IMR-90 (cell line): ENCODE measurements around the gene SCYGR8.

ENCODE experiments used
- BHLHE40 ChIP-seq: fragments of 150-350 bp; IDR thresholded peaks from 2 replicates; pipeline ENCODE4 v1.6.1; 2016; ENCODE audit warnings: mild to moderate bottlenecking, low read depth, low read length
- CEBPB ChIP-seq: IDR thresholded peaks from 2 replicates; pipeline ENCODE4 v1.6.1; 2012; ENCODE audit warnings: low read depth, low read length, improper control_type of control experiment
- CTCF ChIP-seq: conservative IDR thresholded peaks from 2 replicates; pipeline ENCODE4 v1.5.1; 2012; ENCODE audit warnings: mild to moderate bottlenecking, low read depth, low read length, improper control_type of control experiment
- FOS ChIP-seq: fragments of 150-350 bp; IDR thresholded peaks from 2 replicates; pipeline ENCODE4 v1.6.1; 2016; ENCODE audit warnings: low read depth, low read length
- MAFK ChIP-seq: IDR thresholded peaks from 2 replicates; pipeline ENCODE4 v1.6.1; 2012; ENCODE audit warnings: low read depth, low read length, improper control_type of control experiment
- MAZ ChIP-seq: IDR thresholded peaks from 2 replicates; pipeline ENCODE4 v1.6.1; 2012; ENCODE audit warnings: low read depth, mild to moderate bottlenecking, low read length, improper control_type of control experiment, moderate library complexity, borderline replicate concordance
- MXI1 ChIP-seq: IDR thresholded peaks from 2 replicates; pipeline ENCODE4 v1.6.1; 2012; ENCODE audit warnings: low read depth, mild to moderate bottlenecking, low read length, moderate library complexity, borderline replicate concordance
- NFE2L2 ChIP-seq: fragments of 150-350 bp; IDR thresholded peaks from 2 replicates; pipeline ENCODE4 v1.6.1; 2016; ENCODE audit warnings: low read depth, mild to moderate bottlenecking, low read length
- POLR2A ChIP-seq: IDR thresholded peaks from 2 replicates; pipeline ENCODE4 v1.6.1; 2012; ENCODE audit warnings: mild to moderate bottlenecking, low read depth, low read length
- RAD21 ChIP-seq: IDR thresholded peaks from 2 replicates; pipeline ENCODE4 v1.6.1; 2012; ENCODE audit warnings: low read length, improper control_type of control experiment
- RFX5 ChIP-seq: IDR thresholded peaks from 2 replicates; pipeline ENCODE4 v1.8.0; 2012; ENCODE audit warnings: low read depth, mild to moderate bottlenecking, low read length, moderate library complexity
- SMC3 ChIP-seq: fragments of 150-350 bp; IDR thresholded peaks from 2 replicates; pipeline ENCODE4 v1.6.1; 2016; ENCODE audit warnings: low read depth, mild to moderate bottlenecking, antibody characterized with exemption, low read length, moderate library complexity
- USF2 ChIP-seq: fragments of 150-350 bp; IDR thresholded peaks from 2 replicates; pipeline ENCODE4 v1.6.1; 2017; ENCODE audit warnings: mild to moderate bottlenecking, antibody characterized with exemption, low read length, low read depth
- TF ChIP-seq, protein P1 (sequence below): fragments of 150-350 bp; IDR thresholded peaks from 2 replicates; pipeline ENCODE4 v1.6.1; 2016; ENCODE audit warnings: low read depth, mild to moderate bottlenecking, low read length, moderate library complexity, borderline replicate concordance

DNA sequence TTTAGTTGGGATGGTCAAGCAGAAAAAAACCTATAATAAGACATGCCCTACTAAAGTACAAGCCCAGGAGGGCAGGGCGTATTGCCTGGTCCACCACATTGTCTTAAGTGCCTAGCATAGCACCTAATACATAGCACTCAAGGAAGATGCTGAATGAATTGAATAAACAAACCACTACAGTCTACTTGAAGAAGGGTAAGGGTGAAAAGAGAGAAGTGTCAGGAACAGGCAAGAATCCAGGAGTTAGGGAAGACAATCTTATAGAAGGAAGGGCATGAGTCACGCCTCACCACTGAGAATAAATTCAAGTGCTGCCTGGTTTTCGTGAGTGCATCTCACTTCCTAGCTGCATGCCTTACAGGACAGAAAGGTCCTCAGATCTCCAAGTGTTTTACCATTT is 41.7 kb upstream of the SCYGR8 start:
- no peak for TF ChIP-seq CTCF
- no peak for TF ChIP-seq RFX5
- TF ChIP-seq CEBPB, result no peak
- no peak for TF ChIP-seq RAD21
- TF ChIP-seq POLR2A, result no peak
- no peak for TF ChIP-seq USF2
- no peak for TF ChIP-seq FOS
- no peak for TF ChIP-seq BHLHE40
- no peak for TF ChIP-seq NFE2L2
- TF ChIP-seq MAFK, result no peak
- no peak for TF ChIP-seq MXI1
- TF ChIP-seq SMC3, result no peak
- TF ChIP-seq, protein P1, sequence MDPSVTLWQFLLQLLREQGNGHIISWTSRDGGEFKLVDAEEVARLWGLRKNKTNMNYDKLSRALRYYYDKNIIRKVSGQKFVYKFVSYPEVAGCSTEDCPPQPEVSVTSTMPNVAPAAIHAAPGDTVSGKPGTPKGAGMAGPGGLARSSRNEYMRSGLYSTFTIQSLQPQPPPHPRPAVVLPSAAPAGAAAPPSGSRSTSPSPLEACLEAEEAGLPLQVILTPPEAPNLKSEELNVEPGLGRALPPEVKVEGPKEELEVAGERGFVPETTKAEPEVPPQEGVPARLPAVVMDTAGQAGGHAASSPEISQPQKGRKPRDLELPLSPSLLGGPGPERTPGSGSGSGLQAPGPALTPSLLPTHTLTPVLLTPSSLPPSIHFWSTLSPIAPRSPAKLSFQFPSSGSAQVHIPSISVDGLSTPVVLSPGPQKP, result no peak
- no peak for TF ChIP-seq MAZ
